Neural cell (in vitro differentiated cells): ENCODE measurements around the gene SLC66A1.

Experiments used
- EP300 ChIP-seq: fragments of 450-650 bp; conservative IDR thresholded peaks from 2 replicates; pipeline ENCODE4 v1.6.1; 2014; ENCODE audit warnings: antibody characterized with exemption, mild to moderate bottlenecking, moderate library complexity; ENCODE audit not compliant: poor library complexity, severe bottlenecking
- EZH2 ChIP-seq: fragments of 200-600, 300-800 bp; shearing (Covaris generic), sonication (generic); IDR thresholded peaks from 2 replicates; pipeline ENCODE4 v1.6.1; 2014; ENCODE audit warnings: antibody characterized with exemption, low read length, borderline replicate concordance, mild to moderate bottlenecking; ENCODE audit not compliant: insufficient read depth, poor library complexity, severe bottlenecking
- POLR2AphosphoS5 ChIP-seq: IDR thresholded peaks from 2 replicates; pipeline ENCODE4 v1.6.1; 2012
- TF ChIP-seq, protein P1 (sequence below): fragments of 450-650 bp; IDR thresholded peaks from 2 replicates; pipeline ENCODE4 v1.5.1; 2014; ENCODE audit warnings: antibody characterized with exemption, mild to moderate bottlenecking, moderate library complexity; ENCODE audit not compliant: poor library complexity, severe bottlenecking
- TF ChIP-seq, protein P2 (sequence below): IDR thresholded peaks from 2 replicates; pipeline ENCODE4 v1.6.1; 2012; ENCODE audit warnings: borderline replicate concordance

GRCh38 chr1:19368964-19369363 lies 56.8 kb downstream of the SLC66A1 start:
- TF ChIP-seq, protein P1, sequence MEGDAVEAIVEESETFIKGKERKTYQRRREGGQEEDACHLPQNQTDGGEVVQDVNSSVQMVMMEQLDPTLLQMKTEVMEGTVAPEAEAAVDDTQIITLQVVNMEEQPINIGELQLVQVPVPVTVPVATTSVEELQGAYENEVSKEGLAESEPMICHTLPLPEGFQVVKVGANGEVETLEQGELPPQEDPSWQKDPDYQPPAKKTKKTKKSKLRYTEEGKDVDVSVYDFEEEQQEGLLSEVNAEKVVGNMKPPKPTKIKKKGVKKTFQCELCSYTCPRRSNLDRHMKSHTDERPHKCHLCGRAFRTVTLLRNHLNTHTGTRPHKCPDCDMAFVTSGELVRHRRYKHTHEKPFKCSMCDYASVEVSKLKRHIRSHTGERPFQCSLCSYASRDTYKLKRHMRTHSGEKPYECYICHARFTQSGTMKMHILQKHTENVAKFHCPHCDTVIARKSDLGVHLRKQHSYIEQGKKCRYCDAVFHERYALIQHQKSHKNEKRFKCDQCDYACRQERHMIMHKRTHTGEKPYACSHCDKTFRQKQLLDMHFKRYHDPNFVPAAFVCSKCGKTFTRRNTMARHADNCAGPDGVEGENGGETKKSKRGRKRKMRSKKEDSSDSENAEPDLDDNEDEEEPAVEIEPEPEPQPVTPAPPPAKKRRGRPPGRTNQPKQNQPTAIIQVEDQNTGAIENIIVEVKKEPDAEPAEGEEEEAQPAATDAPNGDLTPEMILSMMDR, result no peak
- no peak for TF ChIP-seq POLR2AphosphoS5
- no peak for TF ChIP-seq EZH2
- TF ChIP-seq, protein P2, sequence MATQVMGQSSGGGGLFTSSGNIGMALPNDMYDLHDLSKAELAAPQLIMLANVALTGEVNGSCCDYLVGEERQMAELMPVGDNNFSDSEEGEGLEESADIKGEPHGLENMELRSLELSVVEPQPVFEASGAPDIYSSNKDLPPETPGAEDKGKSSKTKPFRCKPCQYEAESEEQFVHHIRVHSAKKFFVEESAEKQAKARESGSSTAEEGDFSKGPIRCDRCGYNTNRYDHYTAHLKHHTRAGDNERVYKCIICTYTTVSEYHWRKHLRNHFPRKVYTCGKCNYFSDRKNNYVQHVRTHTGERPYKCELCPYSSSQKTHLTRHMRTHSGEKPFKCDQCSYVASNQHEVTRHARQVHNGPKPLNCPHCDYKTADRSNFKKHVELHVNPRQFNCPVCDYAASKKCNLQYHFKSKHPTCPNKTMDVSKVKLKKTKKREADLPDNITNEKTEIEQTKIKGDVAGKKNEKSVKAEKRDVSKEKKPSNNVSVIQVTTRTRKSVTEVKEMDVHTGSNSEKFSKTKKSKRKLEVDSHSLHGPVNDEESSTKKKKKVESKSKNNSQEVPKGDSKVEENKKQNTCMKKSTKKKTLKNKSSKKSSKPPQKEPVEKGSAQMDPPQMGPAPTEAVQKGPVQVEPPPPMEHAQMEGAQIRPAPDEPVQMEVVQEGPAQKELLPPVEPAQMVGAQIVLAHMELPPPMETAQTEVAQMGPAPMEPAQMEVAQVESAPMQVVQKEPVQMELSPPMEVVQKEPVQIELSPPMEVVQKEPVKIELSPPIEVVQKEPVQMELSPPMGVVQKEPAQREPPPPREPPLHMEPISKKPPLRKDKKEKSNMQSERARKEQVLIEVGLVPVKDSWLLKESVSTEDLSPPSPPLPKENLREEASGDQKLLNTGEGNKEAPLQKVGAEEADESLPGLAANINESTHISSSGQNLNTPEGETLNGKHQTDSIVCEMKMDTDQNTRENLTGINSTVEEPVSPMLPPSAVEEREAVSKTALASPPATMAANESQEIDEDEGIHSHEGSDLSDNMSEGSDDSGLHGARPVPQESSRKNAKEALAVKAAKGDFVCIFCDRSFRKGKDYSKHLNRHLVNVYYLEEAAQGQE, result no peak
- TF ChIP-seq EP300, result no peak
